PFSK-1 (cell line): ENCODE results near the gene TBC1D7.

ENCODE experiments used
- TAF1 ChIP-seq: IDR thresholded peaks from 2 replicates; pipeline ENCODE4 v1.6.1; 2012; ENCODE audit warnings: low read length, control low read depth, borderline replicate concordance; ENCODE audit not compliant: insufficient read depth
- TF ChIP-seq, protein P1 (sequence below), 2 experiments: IDR thresholded peaks; 2 replicates each; pipeline versions ENCODE4 v1.6.1 to v1.8.0; 2011 to 2012; ENCODE audit warnings: low read depth in 2 of 2, low read length in 2 of 2, control low read depth in 1 of 2, inconsistent platforms in 1 of 2, mild to moderate bottlenecking in 1 of 2, moderate library complexity in 1 of 2; ENCODE audit not compliant: insufficient read depth in 1 of 2

DNA sequence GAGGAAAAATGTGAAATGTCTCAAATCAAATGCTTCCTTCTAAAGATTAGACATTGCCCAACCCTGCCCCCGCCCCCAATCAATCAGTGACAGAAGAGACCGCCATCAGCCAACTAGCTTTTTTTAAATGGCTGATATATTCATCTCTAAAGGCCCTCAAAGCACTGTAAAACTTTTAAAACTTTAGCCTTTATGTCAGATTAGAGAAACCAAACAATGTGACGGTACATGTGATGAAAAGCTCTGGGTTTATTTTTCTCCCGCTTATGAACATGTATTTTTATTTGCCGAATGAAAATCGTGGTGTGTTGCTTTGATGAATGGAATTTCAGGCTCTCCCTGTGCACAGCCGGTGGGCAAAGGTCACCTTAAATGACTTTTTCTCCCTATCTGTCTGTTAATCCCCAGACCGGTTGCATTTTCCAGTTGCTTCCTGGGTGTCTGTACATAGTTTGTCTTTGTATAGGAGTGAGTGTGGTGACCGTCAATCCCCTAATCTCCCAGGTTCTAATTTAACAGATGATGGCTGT, 38.5 kb downstream of the TBC1D7 start:
- no peak for TF ChIP-seq TAF1
- TF ChIP-seq, protein P1, sequence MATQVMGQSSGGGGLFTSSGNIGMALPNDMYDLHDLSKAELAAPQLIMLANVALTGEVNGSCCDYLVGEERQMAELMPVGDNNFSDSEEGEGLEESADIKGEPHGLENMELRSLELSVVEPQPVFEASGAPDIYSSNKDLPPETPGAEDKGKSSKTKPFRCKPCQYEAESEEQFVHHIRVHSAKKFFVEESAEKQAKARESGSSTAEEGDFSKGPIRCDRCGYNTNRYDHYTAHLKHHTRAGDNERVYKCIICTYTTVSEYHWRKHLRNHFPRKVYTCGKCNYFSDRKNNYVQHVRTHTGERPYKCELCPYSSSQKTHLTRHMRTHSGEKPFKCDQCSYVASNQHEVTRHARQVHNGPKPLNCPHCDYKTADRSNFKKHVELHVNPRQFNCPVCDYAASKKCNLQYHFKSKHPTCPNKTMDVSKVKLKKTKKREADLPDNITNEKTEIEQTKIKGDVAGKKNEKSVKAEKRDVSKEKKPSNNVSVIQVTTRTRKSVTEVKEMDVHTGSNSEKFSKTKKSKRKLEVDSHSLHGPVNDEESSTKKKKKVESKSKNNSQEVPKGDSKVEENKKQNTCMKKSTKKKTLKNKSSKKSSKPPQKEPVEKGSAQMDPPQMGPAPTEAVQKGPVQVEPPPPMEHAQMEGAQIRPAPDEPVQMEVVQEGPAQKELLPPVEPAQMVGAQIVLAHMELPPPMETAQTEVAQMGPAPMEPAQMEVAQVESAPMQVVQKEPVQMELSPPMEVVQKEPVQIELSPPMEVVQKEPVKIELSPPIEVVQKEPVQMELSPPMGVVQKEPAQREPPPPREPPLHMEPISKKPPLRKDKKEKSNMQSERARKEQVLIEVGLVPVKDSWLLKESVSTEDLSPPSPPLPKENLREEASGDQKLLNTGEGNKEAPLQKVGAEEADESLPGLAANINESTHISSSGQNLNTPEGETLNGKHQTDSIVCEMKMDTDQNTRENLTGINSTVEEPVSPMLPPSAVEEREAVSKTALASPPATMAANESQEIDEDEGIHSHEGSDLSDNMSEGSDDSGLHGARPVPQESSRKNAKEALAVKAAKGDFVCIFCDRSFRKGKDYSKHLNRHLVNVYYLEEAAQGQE (IDR thresholded peaks at IDR 0.05; ENCODE audit: insufficient read depth in 1 of 2, low read depth in 2 of 2, low read length in 2 of 2) = no peak
